ENCODE data around the gene RNF167. TPM values are rescaled to one million over a fixed set of nuclear protein-coding genes. Genes with fewer than 3 reads are reported as not detected.

Gene RNF167
- polyA plus RNA-seq, 1 donor (not counting 4 experiments of a cell fraction or from before 2014, with no cell fraction given) = 101 TPM

GRCh38 chr17:4986951-4987766, 47.1 kb downstream of the RNF167 start, which contains the start of gene CAMTA2:
Gene CAMTA2 (minus strand): TSS chr17:4987675. CDS start chr17:4986222, 1,453 bp downstream.
- Histone ChIP-seq H4K20me1 (ENCODE audit: control insufficient read depth, extremely low read depth, insufficient read depth, low read length) (no peaks in the 10 kb centered on the region), H3K4me1 (ENCODE audit: control insufficient read depth, extremely low read depth, insufficient read depth, low read length) (peaks cover 9% of the 10 kb centered on the region), H3K4me3 (ENCODE audit: control insufficient read depth in 2 of 3, extremely low read depth in 1 of 3, insufficient read depth in 2 of 3, low read depth in 1 of 3, low read length in 3 of 3) (peak within 1 kb of the TSS; percentile 75 to 91 (median 82)), H3K27ac (ENCODE audit: control insufficient read depth, insufficient read depth, low read length) (peak within 1 kb of the TSS; percentile 58), H3K36me3 (ENCODE audit: control insufficient read depth in 2 of 2, extremely low read depth in 1 of 2, insufficient read depth in 2 of 2, low read length in 2 of 2) (peaks cover 7 to 23% of the 10 kb centered on the region in 2 experiments), H3K79me2 (ENCODE audit: control insufficient read depth, insufficient read depth, low read length) (peaks cover 14% of the 10 kb centered on the region), H3K27me3 (ENCODE audit: control insufficient read depth, extremely low read depth, insufficient read depth, low read length) (no peaks in the 10 kb centered on the region), H3K9ac (ENCODE audit: control insufficient read depth, extremely low read depth, insufficient read depth, low read length) (peak within 1 kb of the TSS; percentile 77), H3K9me3 (ENCODE audit: control insufficient read depth, low read depth, low read length) (no peaks in the 10 kb centered on the region), H3K9me1 (ENCODE audit: control insufficient read depth, extremely low read depth, insufficient read depth, low read length) (no peaks in the 10 kb centered on the region), H3K4me2 (ENCODE audit: control insufficient read depth, extremely low read depth, insufficient read depth, low read depth, low read length) (peak within 1 kb of the TSS; percentile 69), H2AFZ (ENCODE audit: control insufficient read depth, low read length) (peak within 1 kb of the TSS; percentile 82)
- TF ChIP-seq, protein P1, sequence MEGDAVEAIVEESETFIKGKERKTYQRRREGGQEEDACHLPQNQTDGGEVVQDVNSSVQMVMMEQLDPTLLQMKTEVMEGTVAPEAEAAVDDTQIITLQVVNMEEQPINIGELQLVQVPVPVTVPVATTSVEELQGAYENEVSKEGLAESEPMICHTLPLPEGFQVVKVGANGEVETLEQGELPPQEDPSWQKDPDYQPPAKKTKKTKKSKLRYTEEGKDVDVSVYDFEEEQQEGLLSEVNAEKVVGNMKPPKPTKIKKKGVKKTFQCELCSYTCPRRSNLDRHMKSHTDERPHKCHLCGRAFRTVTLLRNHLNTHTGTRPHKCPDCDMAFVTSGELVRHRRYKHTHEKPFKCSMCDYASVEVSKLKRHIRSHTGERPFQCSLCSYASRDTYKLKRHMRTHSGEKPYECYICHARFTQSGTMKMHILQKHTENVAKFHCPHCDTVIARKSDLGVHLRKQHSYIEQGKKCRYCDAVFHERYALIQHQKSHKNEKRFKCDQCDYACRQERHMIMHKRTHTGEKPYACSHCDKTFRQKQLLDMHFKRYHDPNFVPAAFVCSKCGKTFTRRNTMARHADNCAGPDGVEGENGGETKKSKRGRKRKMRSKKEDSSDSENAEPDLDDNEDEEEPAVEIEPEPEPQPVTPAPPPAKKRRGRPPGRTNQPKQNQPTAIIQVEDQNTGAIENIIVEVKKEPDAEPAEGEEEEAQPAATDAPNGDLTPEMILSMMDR (optimal IDR thresholded peaks at IDR 0.05 in 1 of 3, IDR thresholded peaks at IDR 0.05 in 1 of 3, conservative IDR thresholded peaks at IDR 0.05 in 1 of 3; ENCODE audit: extremely low read depth in 1 of 3, insufficient read depth in 2 of 3, low read length in 3 of 3) = peak; percentile 38 to 84 (median 62)
- no peak for TF ChIP-seq EZH2 (IDR thresholded peaks at IDR 0.05; ENCODE audit: low read length)
- DNase-seq (ENCODE audit: low read depth, low spot score) (peak; percentile 55), FAIRE-seq (no peak)
- dilution Hi-C loops (cut with MboI; ENCODE audit: extremely low pct_ligation_motif_present, low sequenced_read_pairs) = no loop called here

DNA sequence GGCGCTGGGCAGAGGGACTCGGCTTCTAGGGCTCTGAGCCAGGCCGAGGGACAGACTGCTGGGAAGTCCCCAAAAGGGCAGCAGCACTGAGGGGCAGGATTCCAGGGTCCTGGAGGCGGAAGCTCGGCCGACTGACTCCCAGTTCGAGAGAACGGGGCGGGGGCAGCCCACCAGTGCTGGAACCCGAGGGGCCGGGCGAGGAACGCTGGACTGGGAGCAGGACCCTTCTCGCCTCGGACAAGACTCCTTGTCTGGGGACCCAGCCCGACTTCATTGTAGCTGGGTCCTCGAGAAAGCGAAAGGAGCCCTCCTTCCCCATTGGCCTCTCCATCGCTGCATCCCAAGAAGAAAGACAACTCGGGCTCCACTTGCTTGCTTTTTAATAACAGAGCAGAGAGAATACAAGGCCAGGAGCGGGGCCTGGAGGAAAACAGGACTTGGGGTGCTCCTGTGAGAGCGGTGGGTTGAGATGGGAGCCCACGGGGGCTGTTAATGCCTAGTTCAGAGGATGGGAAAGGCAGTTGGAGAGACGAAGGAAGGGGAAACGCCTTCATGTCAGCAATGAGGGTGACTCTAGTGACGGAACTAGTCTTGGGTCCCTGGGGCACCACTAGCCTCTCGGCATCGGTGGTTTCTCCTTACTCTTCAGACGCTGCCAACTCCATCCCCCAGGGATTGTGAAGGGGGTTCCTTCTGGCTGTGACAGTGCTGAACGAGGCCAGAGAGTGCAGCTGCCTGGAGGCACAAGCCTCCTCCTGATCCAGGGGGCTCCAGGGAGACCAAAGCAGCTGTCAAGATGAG, 47.9 kb downstream of the RNF167 start:
- no peak for DNase-seq (ENCODE audit: low read depth, low spot score)
- Histone ChIP-seq H3K4me3 (ENCODE audit: control insufficient read depth in 2 of 3, extremely low read depth in 1 of 3, insufficient read depth in 2 of 3, low read depth in 1 of 3, low read length in 3 of 3) (peak overlapping the region; percentile 75 to 91 (median 82)), H3K36me3 (ENCODE audit: control insufficient read depth in 2 of 2, extremely low read depth in 1 of 2, insufficient read depth in 2 of 2, low read length in 2 of 2) (peaks cover 2 to 16% of the 10 kb centered on the region in 2 experiments), H3K27ac (ENCODE audit: control insufficient read depth, insufficient read depth, low read length) (peak overlapping the region; percentile 58), H3K9me3 (ENCODE audit: control insufficient read depth, low read depth, low read length) (no peaks in the 10 kb centered on the region), H3K79me2 (ENCODE audit: control insufficient read depth, insufficient read depth, low read length) (peaks cover 14% of the 10 kb centered on the region), H3K4me2 (ENCODE audit: control insufficient read depth, extremely low read depth, insufficient read depth, low read depth, low read length) (peak overlapping the region; percentile 69), H2AFZ (ENCODE audit: control insufficient read depth, low read length) (peak overlapping the region; percentile 82), H3K4me1 (ENCODE audit: control insufficient read depth, extremely low read depth, insufficient read depth, low read length) (peaks cover 9% of the 10 kb centered on the region), H3K27me3 (ENCODE audit: control insufficient read depth, extremely low read depth, insufficient read depth, low read length) (no peaks in the 10 kb centered on the region), H3K9ac (ENCODE audit: control insufficient read depth, extremely low read depth, insufficient read depth, low read length) (peak overlapping the region; percentile 77), H3K9me1 (ENCODE audit: control insufficient read depth, extremely low read depth, insufficient read depth, low read length) (no peaks in the 10 kb centered on the region), H4K20me1 (ENCODE audit: control insufficient read depth, extremely low read depth, insufficient read depth, low read length) (no peaks in the 10 kb centered on the region)
- TF ChIP-seq, protein P1 (optimal IDR thresholded peaks at IDR 0.05 in 1 of 3, IDR thresholded peaks at IDR 0.05 in 1 of 3, conservative IDR thresholded peaks at IDR 0.05 in 1 of 3; ENCODE audit: extremely low read depth in 1 of 3, insufficient read depth in 2 of 3, low read length in 3 of 3) = no peak
- no peak for TF ChIP-seq EZH2 (IDR thresholded peaks at IDR 0.05; ENCODE audit: low read length)
- dilution Hi-C loops (cut with MboI; ENCODE audit: extremely low pct_ligation_motif_present, low sequenced_read_pairs) = no loop called here
- no peak for FAIRE-seq

All from keratinocyte (primary cell).